Uterus (tissue), 2 donors: Measurements from ENCODE around the gene RBMS1.

Experiments
- POLR2A ChIP-seq, 2 donors: fragments of 450-650 bp; IDR thresholded peaks; one replicate each; pipeline ENCODE4 v1.6.1; 2016; ENCODE audit warnings: antibody characterized with exemption in 2 of 2, mild to moderate bottlenecking in 1 of 2, moderate library complexity in 1 of 2
- TF ChIP-seq, protein P1 (sequence below), 4 experiments: fragments of 200-600 bp in 2 of 4; fragments of 450-650 bp in 2 of 4; sonication (generic) in 2 of 4; IDR thresholded peaks; one replicate each; pipeline ENCODE4 v1.5.1; 2016 to 2019; ENCODE audit warnings: antibody characterized with exemption in 4 of 4, mild to moderate bottlenecking in 2 of 4, moderate library complexity in 1 of 4

DNA sequence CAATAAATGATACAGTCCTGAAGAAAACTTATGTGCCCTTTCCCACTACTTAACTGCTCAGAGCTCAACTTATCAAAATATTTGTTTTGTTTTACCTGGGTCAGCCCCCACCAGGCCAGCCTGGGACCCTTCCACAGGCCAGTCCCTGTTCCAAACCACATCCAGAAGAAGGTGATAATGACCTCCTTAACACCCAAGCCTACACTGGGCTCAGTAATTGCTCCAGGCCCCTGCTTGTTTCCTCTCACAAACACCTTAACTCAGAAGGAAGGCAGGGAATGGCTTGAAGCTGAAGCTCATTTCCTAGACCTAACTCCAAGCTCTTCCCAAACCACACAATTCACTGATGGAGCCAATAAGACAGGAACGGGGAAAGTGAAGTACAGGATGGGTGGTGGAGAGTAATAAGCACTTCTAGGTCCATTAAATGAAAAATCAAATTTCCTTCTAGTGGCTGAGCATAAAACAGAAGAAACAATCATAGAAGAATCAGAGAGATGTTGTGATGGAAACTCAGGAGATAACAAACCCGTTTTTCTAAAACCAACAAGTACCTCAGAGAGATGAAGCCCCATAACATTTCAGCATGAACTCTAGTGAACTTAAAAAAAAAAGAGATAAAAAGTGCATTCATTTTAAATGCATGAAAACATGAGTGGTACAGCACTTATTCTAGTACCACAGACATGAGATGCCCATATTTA, 160.1 kb downstream of the RBMS1 start:
- TF ChIP-seq POLR2A (IDR thresholded peaks at IDR 0.05) = no peak
- TF ChIP-seq, protein P1, sequence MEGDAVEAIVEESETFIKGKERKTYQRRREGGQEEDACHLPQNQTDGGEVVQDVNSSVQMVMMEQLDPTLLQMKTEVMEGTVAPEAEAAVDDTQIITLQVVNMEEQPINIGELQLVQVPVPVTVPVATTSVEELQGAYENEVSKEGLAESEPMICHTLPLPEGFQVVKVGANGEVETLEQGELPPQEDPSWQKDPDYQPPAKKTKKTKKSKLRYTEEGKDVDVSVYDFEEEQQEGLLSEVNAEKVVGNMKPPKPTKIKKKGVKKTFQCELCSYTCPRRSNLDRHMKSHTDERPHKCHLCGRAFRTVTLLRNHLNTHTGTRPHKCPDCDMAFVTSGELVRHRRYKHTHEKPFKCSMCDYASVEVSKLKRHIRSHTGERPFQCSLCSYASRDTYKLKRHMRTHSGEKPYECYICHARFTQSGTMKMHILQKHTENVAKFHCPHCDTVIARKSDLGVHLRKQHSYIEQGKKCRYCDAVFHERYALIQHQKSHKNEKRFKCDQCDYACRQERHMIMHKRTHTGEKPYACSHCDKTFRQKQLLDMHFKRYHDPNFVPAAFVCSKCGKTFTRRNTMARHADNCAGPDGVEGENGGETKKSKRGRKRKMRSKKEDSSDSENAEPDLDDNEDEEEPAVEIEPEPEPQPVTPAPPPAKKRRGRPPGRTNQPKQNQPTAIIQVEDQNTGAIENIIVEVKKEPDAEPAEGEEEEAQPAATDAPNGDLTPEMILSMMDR (IDR thresholded peaks at IDR 0.05) = no peak
